ENCODE measurements around the gene LSM2.
"Not testable (repeated sequence)": the region's sequence is repeated elsewhere in the genome, so short reads cannot be mapped to it uniquely, and the experiment has no call there.

LSM2 gene

GRCh38 chr6:31806470-31807272, at the start of gene LSM2:
TSS of gene LSM2 (minus strand) at chr6:31806966. CDS start at chr6:31806757, 209 bp downstream.
- peak; percentile 96 for DNase-seq (ENCODE audit: low read depth)

- DNase-seq (ENCODE audit: low read depth), result not testable (repeated sequence)
Measured at GRCh38 chr6:31851980-31852718, 45.4 kb upstream of the LSM2 start.

- DNase-seq (ENCODE audit: low read depth), result no peak
Measured at GRCh38 chr6:31851485-31851832, 44.7 kb upstream of the LSM2 start.

- no peak for DNase-seq (ENCODE audit: low read depth)
Measured at GRCh38 chr6:31850765-31851484, 44.2 kb upstream of the LSM2 start.

- DNase-seq (ENCODE audit: low read depth), result no peak
Measured at GRCh38 chr6:31847276-31847978, 40.7 kb upstream of the LSM2 start.

GRCh38 chr6:31844507-31844906, 37.7 kb upstream of the LSM2 start:
- DNase-seq (ENCODE audit: low read depth), result no peak

- DNase-seq (ENCODE audit: low read depth), result no peak
Measured at GRCh38 chr6:31842053-31842452, 35.3 kb upstream of the LSM2 start.

GRCh38 chr6:31839779-31840126, 33.0 kb upstream of the LSM2 start:
- DNase-seq (ENCODE audit: low read depth), result not testable (repeated sequence)

GRCh38 chr6:31838968-31839367, 32.2 kb upstream of the LSM2 start:
- no peak for DNase-seq (ENCODE audit: low read depth)

GRCh38 chr6:31838114-31838553, 31.4 kb upstream of the LSM2 start:
- DNase-seq (ENCODE audit: low read depth), result not testable (repeated sequence)

- no peak for DNase-seq (ENCODE audit: low read depth)
Measured at GRCh38 chr6:31837369-31838113, 30.8 kb upstream of the LSM2 start.

GRCh38 chr6:31836474-31837368, 30.0 kb upstream of the LSM2 start:
- no peak for DNase-seq (ENCODE audit: low read depth)

GRCh38 chr6:31836047-31836473, 29.3 kb upstream of the LSM2 start:
- no peak for DNase-seq (ENCODE audit: low read depth)

- peak; percentile 70 for DNase-seq (ENCODE audit: low read depth)
Measured at GRCh38 chr6:31834367-31835250, 27.8 kb upstream of the LSM2 start.

- no peak for DNase-seq (ENCODE audit: low read depth)
Measured at GRCh38 chr6:31831350-31832215, 24.8 kb upstream of the LSM2 start.

- no peak for DNase-seq (ENCODE audit: low read depth)
Measured at GRCh38 chr6:31830886-31831335, 24.1 kb upstream of the LSM2 start.

GRCh38 chr6:31829633-31830283, 23.0 kb upstream of the LSM2 start:
- no peak for DNase-seq (ENCODE audit: low read depth)
